ENCODE measurements around the gene PARS2.

The PARS2 gene

DNA sequence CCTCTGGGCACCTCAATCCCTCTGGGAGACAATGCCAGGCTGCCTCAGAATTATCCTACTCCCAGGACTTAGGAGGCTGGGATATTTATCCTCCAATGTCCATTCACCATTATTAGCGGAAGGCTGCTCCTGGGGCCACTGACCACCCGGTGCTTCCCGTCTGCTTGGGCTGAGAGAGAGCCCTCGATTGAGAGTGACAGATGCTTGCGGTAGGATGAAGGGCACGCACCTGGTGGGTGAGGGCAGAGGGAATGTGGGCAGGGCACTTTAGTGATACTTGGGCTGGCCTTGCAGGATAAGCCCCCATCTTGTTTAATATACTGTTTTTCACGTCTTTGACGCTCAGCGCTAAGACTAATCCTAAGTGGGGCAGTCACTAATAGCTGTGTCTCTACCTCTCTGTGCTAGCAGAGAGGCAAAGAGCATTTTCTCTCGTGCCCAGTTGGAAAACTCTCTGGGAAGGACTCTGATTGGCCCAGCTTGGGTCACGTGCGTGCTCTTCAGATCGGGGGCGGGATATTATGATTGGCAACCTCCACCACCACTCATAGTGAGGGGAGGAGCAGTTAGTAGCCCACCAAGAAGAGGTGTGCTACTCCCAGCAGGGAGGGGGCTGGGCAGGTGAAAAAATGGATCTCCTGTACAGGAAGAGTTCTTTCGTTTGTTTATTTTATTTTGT, 10.6 kb upstream of the PARS2 start:
- no peak for DNase-seq (ENCODE audit: low read depth)

DNA sequence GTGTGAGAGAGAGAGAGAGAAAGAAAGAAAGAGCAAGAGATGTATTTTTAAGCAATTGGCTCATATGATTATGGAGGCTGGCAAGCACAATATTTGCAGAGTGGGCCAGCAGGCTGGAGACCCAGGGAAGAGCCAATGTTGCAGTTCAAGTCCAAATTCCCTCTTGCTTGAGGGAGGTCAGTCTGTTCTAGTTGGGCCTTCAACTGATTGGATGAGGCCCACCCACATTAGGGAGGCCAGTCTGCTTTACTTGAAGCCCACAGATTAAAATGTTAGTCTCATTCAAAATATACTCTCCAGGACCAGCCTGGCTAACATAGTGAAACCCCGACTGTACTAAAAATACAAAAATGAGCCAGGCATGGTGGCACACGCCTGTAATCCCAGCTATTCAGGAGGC, 8.6 kb upstream of the PARS2 start:
- DNase-seq (ENCODE audit: low read depth): no peak

DNA sequence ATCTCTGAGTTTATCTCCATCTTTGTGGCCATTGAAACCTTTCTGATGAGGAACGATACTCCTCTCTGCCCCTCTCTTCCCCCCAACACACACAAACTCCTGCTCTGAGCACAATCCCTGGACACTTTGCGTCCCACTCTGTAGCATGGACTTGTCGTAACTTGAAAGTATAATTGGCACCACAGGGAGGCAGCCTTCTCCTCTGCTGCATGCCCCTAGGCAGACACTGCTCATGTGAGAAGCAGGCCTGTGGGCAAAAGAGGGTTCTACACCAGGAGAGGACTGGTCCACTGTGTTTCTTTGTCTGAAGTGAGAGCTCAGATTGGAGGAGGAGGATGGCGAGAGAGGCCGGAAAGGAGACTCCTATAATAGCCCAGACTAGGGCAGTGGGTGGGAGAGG, 3.8 kb upstream of the PARS2 start:
- DNase-seq (ENCODE audit: low read depth): no peak

DNA sequence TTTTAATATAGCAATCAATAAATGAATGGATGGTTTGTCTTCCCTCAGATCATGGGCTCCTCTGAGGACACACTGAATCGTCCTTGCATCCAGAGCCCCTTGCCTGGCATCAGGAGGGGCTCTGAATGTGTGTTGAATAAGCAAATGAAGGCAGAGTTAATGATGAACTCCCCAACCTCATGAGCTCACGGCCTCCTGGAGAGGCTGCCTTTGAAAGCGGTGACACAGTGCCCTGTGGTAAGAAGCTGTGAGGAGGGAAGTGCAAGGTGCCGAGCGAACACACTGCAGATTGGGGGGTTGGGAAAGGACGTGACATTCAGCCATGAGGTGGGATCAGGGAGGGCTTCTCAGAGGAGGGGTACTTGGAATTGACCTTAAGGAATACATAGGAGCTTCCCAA, 3.2 kb upstream of the PARS2 start:
- no peak for DNase-seq (ENCODE audit: low read depth)

DNA sequence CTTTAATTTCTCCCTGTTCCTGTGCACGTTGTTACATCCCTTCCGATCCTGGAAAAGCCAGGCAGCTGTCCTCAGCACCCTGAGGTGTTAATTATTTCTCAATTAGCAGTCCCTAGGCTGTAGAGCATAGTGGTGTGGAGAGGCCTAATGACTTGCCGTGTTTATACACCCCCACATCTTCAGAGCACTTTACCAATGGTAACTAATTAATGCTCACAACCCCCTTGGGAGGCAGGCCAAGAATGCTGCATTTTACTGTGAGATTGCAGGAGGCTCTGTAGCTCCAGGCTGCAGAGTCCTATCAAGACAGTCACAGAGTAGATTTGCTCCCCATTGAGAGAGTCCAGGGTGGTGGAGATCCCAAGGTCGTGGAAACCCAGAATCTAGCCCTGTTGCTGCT, 2.4 kb upstream of the PARS2 start:
- no peak for DNase-seq (ENCODE audit: low read depth)

DNA sequence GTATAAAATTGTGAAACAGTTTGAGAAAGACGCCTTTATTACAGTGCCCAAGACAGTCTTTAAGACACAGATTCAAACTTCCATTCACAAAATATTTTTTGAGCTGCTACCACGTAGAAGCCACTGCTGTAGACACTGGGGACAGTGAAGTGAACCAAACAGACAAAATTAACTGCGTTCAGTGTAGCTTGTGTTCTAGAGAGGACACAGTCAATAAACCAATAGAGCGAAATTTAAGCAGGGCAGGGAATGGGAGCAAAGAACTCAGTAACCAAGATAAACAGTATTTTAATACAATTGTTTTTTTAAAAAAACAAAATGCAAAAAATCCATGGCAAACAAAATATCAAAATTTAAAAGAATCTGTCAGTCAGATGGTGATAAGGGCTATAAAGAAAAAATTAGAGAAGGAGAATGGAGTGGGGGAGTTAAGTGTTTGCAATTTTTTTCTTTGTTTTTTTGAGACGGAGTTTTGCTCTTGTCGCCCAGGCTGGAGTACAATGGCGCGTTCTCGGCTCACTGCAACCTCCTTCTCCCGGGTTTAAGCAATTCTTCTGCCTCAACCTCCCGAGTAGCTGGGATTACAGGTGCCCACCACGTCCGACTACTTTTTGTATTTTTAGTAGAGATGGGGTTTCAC, 719 bp upstream of the PARS2 start:
- DNase-seq (ENCODE audit: low read depth): no peak

DNA sequence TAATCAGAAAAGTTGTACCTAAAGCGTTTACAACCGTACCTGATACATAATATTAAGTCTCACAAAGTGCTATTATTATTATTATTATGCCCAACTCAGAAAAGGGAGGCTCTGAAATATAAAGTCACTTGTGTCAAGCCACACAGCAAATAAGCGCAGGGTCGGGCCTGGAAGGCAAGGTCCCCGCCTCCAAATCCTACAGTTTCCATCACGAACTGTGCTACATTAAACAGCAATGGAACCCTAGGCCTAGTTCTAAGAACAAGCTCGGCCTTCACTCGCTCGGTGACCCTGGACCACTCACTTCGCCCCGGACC, 549 bp downstream of the PARS2 start:
- no peak for DNase-seq (ENCODE audit: low read depth)

DNA sequence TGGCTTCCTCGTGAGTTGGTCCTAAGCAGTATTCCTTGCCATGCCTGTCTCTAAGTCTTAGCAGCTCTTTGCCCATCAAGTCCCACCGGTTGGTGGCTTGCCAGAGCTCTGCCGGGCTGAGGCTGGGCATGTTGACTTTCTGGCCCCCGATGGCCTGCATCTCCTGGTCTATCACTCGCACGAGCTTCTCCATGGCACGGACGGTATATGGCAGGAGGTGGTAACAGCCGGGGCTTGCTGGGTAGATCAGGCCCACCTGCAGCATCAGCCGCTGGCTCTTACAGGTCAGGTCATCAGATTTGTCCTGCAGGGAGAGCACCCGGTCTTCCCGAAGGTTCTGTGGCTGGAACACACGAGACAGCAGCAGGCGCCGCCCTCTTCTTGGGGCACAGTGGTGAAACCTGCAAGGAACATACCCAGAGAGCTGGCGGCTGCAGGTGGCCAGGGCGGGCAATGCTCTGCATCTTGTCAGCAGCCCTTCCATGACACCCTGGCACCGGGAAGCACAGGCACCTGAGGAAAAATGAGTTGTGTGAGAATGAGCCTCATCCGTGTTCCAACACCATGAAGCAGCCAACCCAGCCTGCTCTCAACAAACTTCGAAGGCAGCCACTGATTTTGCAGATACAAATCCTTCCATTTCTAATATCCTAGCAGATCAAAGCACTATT, 5.5 kb downstream of the PARS2 start:
- DNase-seq (ENCODE audit: low read depth): no peak

DNA sequence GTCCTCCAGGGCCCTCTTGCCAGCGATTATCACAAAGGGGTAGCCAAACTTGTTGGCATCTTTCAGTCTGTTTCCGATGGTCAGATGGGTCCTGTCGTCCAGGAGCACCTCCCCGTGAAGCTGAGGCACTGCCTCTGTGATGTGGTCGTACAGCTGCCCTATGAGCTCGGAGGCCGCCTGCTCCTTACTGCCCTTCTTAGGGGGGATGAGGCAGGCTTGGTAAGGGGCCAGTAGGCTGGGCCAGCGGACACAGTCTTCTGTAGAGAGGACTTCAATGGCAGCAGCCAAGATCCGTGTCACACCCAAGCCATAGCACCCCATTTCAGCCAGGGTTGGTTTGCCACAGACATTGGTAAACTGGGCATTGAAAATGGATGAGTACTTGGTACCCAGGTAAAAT, 6.5 kb downstream of the PARS2 start:
- DNase-seq (ENCODE audit: low read depth): no peak

DNA sequence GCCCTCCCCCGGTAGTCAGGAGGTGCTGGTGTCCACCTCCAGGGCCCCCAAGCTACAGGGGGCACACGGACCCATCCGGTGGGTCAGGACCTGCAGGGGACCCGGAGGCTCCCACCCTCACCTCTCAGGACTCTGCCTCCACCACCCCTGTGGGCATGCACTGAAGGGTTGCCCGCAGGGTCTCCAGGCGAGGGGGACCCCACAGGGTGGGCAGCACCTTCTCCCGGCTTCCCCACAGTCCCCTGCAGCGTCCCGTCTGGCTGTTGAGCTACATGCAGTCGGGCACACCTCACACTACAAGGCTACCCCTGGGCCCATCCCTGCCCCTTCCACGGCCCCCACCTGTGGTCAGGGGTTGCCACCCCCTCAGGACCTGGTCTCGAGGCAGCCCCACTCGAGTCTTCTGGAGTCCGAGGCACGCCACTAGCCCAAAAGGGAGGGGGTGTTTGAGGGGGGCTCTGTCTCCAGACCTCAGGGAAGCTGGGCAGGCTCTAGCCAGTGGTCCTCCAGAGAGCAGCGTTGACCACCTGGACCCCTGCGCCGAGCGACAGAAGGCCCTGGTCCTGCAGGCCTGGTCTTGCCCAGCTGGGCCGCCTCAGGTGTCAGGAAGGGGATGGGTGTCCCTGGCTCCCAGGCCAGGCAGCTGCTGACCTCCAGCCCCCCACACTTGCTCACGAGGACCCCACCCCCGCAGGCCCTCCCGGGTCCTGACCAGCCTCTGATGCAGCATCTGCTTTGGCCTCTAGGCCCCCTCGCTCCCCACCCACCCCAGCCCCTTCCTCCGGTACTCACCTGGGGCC, 9.6 kb downstream of the PARS2 start:
- DNase-seq (ENCODE audit: low read depth): no peak

DNA sequence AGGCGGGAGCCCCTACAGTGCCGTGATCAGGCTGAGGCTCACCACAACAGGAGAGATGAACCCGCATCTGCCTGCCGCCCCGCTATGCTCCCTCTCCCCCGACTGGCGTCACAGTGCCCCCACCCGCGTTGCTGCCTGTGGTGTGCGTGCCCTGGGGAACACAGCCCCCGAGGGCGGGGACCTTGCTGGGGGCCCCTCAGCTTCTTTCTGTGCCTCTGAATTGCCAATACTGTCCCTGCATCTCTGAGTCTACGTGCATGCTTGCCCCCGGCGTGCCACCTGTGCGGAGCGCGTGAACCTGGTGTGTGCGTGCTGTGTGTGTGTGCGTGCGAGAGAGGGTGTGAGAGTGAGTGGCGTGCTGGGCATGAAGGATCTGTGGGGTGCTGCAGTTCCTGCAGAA, 10.3 kb downstream of the PARS2 start:
- DNase-seq (ENCODE audit: low read depth): no peak

DNA sequence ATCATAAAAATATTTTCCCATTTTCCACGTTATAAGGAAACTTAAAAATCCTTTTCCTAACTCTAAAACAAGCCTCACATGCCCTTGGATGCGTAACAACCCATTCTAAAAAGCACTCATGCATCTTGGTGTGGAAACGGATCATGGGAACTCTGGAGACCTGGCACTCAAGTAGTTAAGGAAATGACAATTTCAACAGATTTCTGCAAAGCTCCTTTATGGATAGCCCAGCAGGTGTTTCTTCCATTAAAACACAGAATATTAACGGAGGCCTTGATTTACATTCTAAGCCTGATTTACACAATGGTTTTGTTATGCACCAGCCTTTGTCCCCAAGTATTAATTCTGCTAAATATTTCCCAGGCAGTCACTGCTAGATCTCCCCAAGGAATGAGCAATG, 12.9 kb downstream of the PARS2 start:
- no peak for DNase-seq (ENCODE audit: low read depth)

DNA sequence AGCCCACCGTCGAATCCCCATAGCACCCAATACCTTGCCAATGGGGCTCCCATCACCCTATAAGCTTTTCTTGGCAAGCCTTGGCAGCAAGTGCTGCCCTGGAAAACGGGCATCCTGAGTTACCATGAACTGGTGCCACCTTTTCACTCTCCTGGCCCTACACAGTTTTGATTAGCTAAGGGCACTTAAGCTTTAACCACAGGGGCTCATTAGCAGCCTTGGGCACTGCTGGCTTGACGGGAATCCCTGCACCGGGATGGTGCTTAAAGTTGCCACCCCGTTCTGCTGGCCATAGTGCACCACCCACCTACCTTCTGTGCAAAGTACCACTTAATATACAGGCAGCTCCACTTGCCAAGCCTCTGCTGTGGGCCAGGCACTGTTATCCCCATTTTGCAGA, 13.7 kb downstream of the PARS2 start:
- no peak for DNase-seq (ENCODE audit: low read depth)

DNA sequence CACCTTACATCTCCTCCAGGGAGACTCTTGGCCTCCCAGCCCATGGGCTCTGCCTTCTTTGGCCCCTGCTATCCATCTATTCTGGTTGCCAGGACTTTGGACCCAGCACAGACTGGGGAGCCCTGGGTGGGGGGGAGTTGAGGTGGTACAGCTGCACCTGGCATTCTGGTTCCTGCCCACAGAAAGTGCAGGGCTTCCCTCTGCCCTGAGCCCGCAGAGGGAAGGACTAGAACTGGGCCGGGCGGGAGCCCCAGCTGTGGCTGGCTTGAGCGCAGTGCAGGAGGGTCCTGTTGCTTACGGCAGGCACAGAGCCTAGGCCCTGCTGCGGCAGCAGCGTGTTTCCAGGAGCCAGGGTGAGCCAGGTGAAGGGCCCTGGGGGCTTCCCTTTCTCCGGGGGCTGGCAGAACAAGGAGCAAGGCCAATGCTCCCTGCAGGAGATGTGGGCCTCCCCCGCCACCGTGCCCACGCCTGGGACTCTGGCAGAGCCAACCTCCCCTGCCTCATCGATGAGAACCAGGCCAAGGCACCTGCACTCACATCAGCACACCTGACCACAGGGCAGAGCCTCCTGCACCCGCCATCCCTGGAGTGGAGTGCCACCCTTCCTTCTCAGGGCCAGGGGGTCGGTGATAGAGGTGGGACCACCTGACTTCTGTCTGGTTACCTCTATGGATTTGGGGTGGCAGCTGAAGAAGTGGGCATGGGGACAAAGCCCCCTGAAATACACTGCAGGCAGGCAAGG, 16.1 kb downstream of the PARS2 start:
- DNase-seq (ENCODE audit: low read depth): no peak

DNA sequence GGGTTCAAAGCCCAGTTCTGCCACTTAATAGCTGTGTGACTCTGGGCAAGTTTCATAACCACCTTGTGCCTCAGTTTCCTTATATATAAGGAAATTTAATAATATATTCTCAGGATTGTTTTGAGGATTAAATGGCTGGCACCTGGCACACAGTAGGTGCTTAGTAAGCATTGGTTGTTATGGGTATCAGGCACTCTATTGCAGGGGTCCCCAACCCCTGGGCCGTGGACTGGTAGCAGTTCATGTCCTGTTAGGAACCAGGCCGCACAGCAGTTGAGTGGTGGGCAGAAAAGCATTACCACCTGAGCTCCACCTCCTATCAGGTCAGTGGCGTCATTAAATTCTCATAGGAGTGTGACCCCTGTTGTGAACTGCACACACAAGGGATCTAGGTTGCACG, 18.5 kb downstream of the PARS2 start:
- no peak for DNase-seq (ENCODE audit: low read depth)

DNA sequence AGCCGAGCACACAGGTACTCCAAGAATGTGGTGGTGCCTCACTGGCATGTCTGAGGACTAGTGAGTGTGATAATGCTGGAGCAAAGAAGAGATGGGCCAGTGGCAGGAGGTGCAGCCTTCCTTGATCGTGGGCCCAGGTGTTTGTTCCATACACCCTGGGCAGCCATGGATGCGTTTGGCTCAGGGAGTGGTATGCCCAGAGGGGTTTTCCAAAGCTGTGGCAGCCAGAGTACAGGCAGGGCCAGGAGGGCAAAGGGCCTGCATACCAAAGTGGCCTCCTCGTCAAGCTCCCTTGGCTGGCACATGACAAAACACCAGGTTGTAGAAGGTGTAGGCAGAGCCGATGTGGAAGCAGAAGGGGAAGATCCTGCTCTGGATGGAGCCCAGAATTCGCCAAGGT, 19.0 kb downstream of the PARS2 start:
- DNase-seq (ENCODE audit: low read depth): no peak

DNA sequence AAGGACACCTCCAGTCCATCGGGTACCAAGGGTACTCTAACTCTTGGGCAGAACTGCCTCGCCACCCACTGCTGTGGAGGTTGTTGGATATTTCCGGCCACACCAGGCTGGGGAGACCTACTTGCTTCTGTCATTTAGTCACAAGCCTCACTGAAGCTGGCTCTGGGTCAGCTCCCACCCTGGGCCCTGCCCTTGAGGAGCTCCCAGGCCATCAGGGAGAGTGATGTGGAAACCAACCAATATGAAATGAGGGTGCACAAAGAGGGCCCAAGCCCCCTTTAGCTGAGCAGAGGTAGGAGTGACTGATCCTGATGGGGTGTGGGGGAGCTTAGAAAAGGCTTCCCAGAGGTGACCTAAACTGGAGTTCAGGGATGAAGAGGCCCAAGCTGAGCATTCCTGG, 19.6 kb downstream of the PARS2 start:
- no peak for DNase-seq (ENCODE audit: low read depth)

DNA sequence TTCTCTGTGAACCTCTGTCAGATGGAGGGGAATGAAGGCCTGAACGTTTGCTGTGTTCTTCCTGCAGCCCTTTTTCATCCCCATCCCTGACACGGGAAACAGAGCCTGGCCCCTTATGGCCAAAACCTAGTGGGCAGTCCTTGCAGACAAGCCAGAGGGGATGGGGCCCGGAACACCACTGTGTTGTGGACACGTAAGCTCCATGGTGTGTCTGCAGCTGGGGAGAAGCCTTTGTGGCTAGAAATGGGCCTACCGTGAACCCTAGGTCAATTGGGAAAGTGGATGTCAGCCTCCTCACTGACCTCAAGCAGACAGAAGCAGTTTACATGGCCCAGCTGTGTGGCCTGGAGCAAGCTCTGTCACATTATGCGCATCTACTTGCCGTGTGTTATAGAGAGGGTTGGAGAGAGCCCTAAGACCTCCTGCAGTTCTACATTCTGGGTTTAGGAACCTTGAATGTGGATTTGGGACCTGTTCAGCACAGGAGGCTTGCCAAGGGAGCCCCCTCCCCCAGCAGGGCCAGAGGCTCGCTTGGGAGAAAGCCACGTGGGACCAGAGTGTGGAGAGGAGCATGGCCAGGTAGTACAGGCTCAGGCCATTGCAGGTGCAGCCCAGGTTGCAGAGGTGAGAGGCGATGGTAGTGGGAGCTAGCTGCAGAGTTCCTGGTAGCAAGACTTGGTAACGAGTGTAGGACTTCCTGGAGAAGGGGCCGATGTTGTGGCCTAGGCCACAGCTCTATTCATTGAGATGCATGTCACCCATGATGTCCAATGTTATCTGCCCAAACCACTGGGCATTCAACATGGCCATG, 20.7 kb downstream of the PARS2 start:
- DNase-seq (ENCODE audit: low read depth): no peak

DNA sequence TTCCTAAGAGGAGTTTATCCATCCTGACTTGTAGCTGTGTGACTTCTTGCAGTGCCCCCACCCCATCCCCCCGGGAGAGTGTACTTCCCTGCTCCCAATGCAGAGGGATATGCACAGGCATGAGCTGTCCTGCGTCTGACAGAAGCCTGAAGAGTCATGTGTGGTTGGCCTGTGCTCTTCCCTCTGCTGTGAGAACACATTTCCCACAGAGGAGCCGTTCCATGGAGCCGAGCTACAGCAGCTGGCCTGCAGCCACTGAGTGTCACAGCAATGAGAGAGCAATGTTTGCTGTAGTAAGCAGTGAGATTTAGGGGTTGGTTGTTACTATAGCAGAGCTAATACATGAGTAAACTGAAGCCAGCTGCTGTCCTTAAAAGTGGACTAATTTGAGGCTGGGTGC, 22.0 kb downstream of the PARS2 start:
- DNase-seq (ENCODE audit: low read depth): no peak

DNA sequence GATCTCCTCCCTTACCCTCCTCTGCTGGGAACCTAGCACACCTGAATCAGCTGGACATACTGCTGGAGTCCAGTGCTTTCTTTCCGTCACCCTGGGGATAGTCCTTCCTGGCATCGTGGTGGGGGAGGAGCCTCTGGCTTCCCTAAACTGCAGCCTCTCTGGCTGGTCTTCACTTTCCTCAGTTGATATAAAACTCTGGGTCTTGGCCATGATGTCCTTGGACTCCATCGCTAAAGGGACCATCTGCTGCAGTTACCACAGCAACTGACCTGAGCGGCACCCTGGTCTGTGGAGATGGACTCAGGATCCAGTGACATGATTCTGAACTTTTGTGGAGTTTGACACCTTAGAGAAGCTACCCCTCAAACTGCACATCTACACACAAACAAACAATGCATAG, 22.8 kb downstream of the PARS2 start:
- no peak for DNase-seq (ENCODE audit: low read depth)

DNA sequence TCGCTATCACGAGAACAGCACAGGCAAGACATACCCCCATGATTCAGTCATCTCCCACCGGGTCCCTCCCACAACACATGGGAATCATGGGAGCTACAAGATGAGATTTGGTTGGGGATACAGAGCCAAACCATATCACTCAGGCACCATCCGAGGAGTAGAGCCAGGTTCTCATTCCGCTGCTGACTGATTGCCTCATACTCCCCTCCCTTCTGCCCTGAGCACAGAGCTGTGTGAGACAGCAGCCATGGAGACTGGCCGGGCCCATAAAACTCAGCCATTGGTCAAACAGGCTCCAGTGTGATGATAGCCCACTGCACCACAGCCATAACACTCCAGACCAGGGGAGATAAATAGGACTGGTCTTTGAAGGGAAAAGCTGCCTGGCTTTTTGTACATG, 26.1 kb downstream of the PARS2 start:
- no peak for DNase-seq (ENCODE audit: low read depth)

DNA sequence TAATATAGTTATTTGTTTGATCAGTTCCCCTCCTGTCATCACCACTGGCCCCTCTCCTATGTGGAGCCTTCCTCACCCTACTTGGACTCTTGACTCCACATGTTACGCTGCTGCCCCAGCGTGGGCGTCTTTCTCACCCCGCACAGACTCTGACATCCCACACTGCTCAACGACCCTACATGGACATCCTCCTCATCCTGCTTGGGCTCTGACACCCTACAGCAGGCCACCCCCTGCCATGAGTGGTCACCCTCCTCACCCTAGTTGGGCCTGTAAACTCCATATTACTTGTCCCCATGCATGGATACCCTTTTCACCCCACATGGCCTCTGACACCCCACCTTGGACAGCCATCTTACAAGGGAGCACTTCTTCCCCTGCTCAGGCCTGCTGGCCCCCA, 27.6 kb downstream of the PARS2 start:
- no peak for DNase-seq (ENCODE audit: low read depth)
